ENCODE results near the gene TMEM163.

GRCh38 chr2:134619250-134619649 lies 99.5 kb downstream of the TMEM163 start:
- TF ChIP-seq MAX (IDR thresholded peaks at IDR 0.05; ENCODE audit: low read depth, low read length): no peak
- no peak for TF ChIP-seq MYC (IDR thresholded peaks at IDR 0.05; ENCODE audit: low read depth, low read length)

Measured in NB4 (cell line).